Testis (tissue), 3 donors: ENCODE results near the gene TREX2. TPM values are rescaled to one million over a fixed set of nuclear protein-coding genes. Genes with fewer than 3 reads are reported as not detected.

Experiments
- DNase-seq: peaks from one replicate; pipeline ENCODE4 v3.0.0-alpha.2; 2019
- H3K27ac ChIP-seq, 2 donors: fragments of 200-600 bp; sonication (generic); one replicate each; pipeline ENCODE4 v1.5.1; 2019
- H3K27me3 ChIP-seq: fragments of 200-600 bp; sonication (generic); one replicate; pipeline ENCODE4 v1.5.1; 2019
- H3K36me3 ChIP-seq: fragments of 200-600 bp; sonication (generic); one replicate; pipeline ENCODE4 v1.5.1; 2017; ENCODE audit warnings: low read depth; ENCODE audit errors: missing control alignments
- H3K4me1 ChIP-seq: fragments of 200-600 bp; sonication (generic); one replicate; pipeline ENCODE4 v1.5.1; 2019
- H3K4me3 ChIP-seq, 2 donors: fragments of 200-600 bp; sonication (generic); one replicate each; pipeline ENCODE4 v1.5.1; 2017 to 2019
- H3K9me3 ChIP-seq: fragments of 200-600 bp; sonication (generic); one replicate; pipeline ENCODE4 v1.5.1; 2017
- POLR2A ChIP-seq: fragments of 450-650 bp; IDR thresholded peaks from one replicate; pipeline ENCODE4 v1.6.1; 2017; ENCODE audit warnings: antibody characterized with exemption, mild to moderate bottlenecking, moderate library complexity
- WGBS, 2 donors: methylation state at CpG; one replicate each; pipeline ENCODE4 v1.1.5; 2018; 5-methylcytosine and 5-hydroxymethylcytosine counted together
- intact Hi-C: fragments of 100-400 bp; cut with DNase I; formaldehyde crosslinking; loops from one replicate; pipeline ENCODE4 v1.15.1; 2023; ENCODE audit warnings: low total_unique reads
- polyA plus RNA-seq: library from polyadenylated mRNA; stranded (reverse); fragments of 350-450 nt; fragmentation: Illumina TruSeq; extraction: RNeasy Lipid Tissue Mini Kit (QIAGEN cat#74804); gene quantifications from one replicate; pipeline ENCODE4 v1.2.3, GENCODE V29; 2014; ENCODE audit warnings: low read depth, low replicate concordance; ENCODE audit not compliant: insufficient read depth
- total RNA-seq, 2 donors: library from RNA; depleted of rRNA; stranded (reverse); fragments of >200 nt; gene quantifications; one replicate each; pipeline ENCODE4 v1.2.3, GENCODE V29; 2016
- TF ChIP-seq, protein P1 (sequence below), 3 experiments: fragments of 450-650 bp in 2 of 3; fragments of 200-600 bp in 1 of 3; sonication (generic) in 1 of 3; IDR thresholded peaks; one replicate each; pipeline ENCODE4 v1.5.1; 2016 to 2019; ENCODE audit warnings: antibody characterized with exemption in 3 of 3, mild to moderate bottlenecking in 2 of 3, moderate library complexity in 1 of 3

Gene TREX2
- total and polyA plus RNA-seq, 3 donors from 2014 or later: 0.51 to 7.5 (median 4.0) TPM

- H3K27ac ChIP-seq: no peak overlapping the region
- H3K36me3 ChIP-seq: no peaks in the 10 kb centered on the region
- no peak for DNase-seq
- no peak for TF ChIP-seq POLR2A
- TF ChIP-seq, protein P1, sequence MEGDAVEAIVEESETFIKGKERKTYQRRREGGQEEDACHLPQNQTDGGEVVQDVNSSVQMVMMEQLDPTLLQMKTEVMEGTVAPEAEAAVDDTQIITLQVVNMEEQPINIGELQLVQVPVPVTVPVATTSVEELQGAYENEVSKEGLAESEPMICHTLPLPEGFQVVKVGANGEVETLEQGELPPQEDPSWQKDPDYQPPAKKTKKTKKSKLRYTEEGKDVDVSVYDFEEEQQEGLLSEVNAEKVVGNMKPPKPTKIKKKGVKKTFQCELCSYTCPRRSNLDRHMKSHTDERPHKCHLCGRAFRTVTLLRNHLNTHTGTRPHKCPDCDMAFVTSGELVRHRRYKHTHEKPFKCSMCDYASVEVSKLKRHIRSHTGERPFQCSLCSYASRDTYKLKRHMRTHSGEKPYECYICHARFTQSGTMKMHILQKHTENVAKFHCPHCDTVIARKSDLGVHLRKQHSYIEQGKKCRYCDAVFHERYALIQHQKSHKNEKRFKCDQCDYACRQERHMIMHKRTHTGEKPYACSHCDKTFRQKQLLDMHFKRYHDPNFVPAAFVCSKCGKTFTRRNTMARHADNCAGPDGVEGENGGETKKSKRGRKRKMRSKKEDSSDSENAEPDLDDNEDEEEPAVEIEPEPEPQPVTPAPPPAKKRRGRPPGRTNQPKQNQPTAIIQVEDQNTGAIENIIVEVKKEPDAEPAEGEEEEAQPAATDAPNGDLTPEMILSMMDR (IDR thresholded peaks at IDR 0.05): no peak
- no peaks in the 10 kb centered on the region for H3K27me3 ChIP-seq
- intact Hi-C loops: no loop called here
- peaks cover 4% of the 10 kb centered on the region for H3K4me1 ChIP-seq
- no peak overlapping the region for H3K4me3 ChIP-seq
- H3K9me3 ChIP-seq: no peaks in the 10 kb centered on the region
- 90 to 93% methylated on average over 3 to 9 of the region's 19 CpGs for WGBS, 2 donors
Measured at GRCh38 chrX:153465691-153466380, 20.0 kb upstream of the TREX2 start.

DNA sequence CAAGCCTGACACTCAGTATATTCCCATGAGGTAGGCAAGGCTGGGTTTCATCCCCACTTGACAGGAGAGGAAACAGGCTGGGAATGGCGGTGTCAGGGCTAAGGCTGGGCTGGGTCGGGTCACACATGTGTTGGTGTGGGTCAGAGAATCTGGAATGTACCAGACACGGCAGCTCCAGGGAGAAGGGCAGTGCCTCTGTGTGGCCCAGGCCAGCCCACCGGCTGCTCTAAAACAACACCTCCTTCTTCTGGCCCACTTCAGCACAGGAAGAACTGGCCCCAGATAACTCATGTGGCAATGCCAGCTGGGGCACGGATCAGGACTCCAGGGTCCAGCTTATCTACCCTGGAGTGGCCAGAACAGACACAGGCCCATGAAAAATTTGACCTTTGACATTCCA lies 18.3 kb upstream of the TREX2 start:
- Histone ChIP-seq H3K9me3 (no peaks in the 10 kb centered on the region), H3K4me1 (no peaks in the 10 kb centered on the region), H3K4me3 (no peak overlapping the region), H3K27ac (no peak overlapping the region), H3K27me3 (no peaks in the 10 kb centered on the region), H3K36me3 (no peaks in the 10 kb centered on the region)
- intact Hi-C loops: no loop called here
- no peak for DNase-seq
- no peak for TF ChIP-seq POLR2A
- TF ChIP-seq, protein P1 (IDR thresholded peaks at IDR 0.05): no peak
- WGBS, 2 donors: 96% methylated on average over 3 of the region's 5 CpGs; no CpG with 5 or more reads in 1 of the 2 donors

DNA sequence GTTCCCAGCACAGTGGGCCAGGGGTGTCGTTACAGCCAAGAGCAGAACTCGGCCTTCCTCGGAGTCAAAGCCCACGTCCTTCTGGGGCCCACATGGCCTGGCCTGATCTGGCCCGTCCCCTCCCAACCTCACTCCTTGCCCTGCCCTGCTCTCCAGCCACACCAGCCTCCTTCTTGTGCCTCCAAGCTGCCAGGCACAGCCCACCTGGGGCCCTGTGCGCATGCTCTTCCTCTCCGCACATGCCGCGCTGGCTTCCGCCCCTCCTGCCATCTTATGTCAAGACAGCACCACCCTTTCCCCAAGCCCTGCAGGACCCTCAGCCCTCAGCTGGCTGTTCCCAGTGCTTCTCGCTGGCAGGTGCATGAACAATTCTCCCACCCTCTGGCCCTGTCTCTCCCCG lies 17.7 kb upstream of the TREX2 start:
- Histone ChIP-seq H3K27me3 (no peaks in the 10 kb centered on the region), H3K9me3 (no peaks in the 10 kb centered on the region), H3K4me3 (no peak overlapping the region), H3K4me1 (no peaks in the 10 kb centered on the region), H3K27ac (no peak overlapping the region), H3K36me3 (no peaks in the 10 kb centered on the region)
- intact Hi-C loops: no loop called here
- 80 to 81% methylated on average over 5 to 12 of the region's 12 CpGs for WGBS, 2 donors
- TF ChIP-seq, protein P1 (IDR thresholded peaks at IDR 0.05): no peak
- no peak for TF ChIP-seq POLR2A
- DNase-seq: no peak

DNA sequence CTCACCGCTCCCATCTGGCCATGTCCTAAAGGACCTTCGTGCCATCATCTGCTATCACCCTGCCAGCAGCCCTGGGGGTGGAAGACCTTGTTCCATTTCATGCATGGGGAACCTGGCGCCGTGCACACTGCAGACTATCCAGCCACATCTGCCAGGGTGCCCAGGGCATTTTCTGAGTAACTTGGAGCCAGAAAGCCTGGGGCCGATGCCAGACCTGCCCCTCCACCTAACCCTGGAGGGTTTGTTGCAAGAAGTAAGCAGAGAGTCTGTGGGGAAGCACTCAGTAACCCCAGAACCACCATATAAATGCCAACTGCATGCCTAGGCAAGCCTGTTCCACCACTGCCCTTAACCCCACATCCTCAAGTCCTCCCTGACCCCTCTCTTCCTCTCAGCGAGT lies 17.2 kb upstream of the TREX2 start:
- intact Hi-C loops: no loop called here
- no peak for DNase-seq
- TF ChIP-seq POLR2A: no peak
- TF ChIP-seq, protein P1 (IDR thresholded peaks at IDR 0.05): no peak
- Histone ChIP-seq H3K36me3 (no peaks in the 10 kb centered on the region), H3K27ac (no peak overlapping the region), H3K4me3 (no peak overlapping the region), H3K4me1 (no peaks in the 10 kb centered on the region), H3K9me3 (no peaks in the 10 kb centered on the region), H3K27me3 (no peaks in the 10 kb centered on the region)
- WGBS, 2 donors: 94 to 100% methylated on average over 1 to 6 of the region's 6 CpGs

DNA sequence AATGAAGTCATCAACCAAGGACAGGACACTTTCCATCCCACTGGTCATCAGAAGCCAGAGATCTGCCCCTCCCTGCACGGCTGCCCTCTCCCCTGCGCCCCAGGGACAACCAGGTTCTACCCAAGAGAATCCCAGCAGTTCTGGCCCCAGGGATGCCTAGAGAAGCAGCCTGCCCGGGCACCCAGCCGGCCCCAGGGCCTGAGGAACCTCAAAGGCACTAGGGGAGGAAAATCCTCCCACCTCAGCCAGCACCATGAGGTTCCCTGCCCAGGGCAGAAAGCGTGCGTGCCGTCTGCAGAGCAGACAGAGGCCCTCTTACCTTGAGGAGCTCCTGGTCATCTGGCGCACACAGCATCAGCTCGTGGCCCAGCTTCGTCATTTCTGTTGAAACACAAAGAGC lies 16.4 kb upstream of the TREX2 start:
- Histone ChIP-seq H3K27me3 (no peaks in the 10 kb centered on the region), H3K27ac (no peak overlapping the region), H3K36me3 (no peaks in the 10 kb centered on the region), H3K4me1 (no peaks in the 10 kb centered on the region), H3K9me3 (no peaks in the 10 kb centered on the region), H3K4me3 (no peak overlapping the region)
- DNase-seq: no peak
- WGBS, 2 donors: 82 to 91% methylated on average over 2 to 10 of the region's 10 CpGs
- intact Hi-C loops: no loop called here
- TF ChIP-seq, protein P1 (IDR thresholded peaks at IDR 0.05): no peak
- no peak for TF ChIP-seq POLR2A
